ENCODE measurements around the gene KCNQ5.

Gene KCNQ5

GRCh38 chr6:72709431-72709830, 87.6 kb downstream of the KCNQ5 start:
- Histone ChIP-seq H3K79me2 (ENCODE audit: insufficient read depth, low read length) (peaks cover 16% of the 10 kb centered on the region), H3K9me3 (ENCODE audit: low read length) (peaks cover 7% of the 10 kb centered on the region; the same call in 1 of the 2 replicates), H3K9me2 (ENCODE audit: low read depth, low read length) (no peaks in the 10 kb centered on the region), H3F3A (ENCODE audit: insufficient read depth, low read length) (no peaks in the 10 kb centered on the region), H3K27ac (ENCODE audit: low read depth, low read length, poor library complexity, severe bottlenecking) (no peak overlapping the region), H3K4me3 (ENCODE audit: low read depth, low read length, poor library complexity, severe bottlenecking) (no peak overlapping the region), H3K36me3 (ENCODE audit: insufficient read depth, low read length) (peaks cover 10% of the 10 kb centered on the region; the same call in 1 of the 2 replicates), H4K20me1 (ENCODE audit: insufficient read depth, low read length) (no peaks in the 10 kb centered on the region), H3K9ac (ENCODE audit: low read length) (no peak overlapping the region), H3K4me1 (ENCODE audit: insufficient read depth, low read length, severe bottlenecking) (no peaks in the 10 kb centered on the region), H2AFZ (ENCODE audit: low read length) (no peak overlapping the region), H3K27me3 (ENCODE audit: insufficient read depth, low read length) (no peaks in the 10 kb centered on the region), H3K4me2 (ENCODE audit: low read length) (no peak overlapping the region)
- TF ChIP-seq EZH2 (IDR thresholded peaks at IDR 0.05; ENCODE audit: borderline replicate concordance, low read length), result no peak
- no peak for TF ChIP-seq CTCF (IDR thresholded peaks at IDR 0.05; ENCODE audit: low read length)

GRCh38 chr6:72711731-72712130, 89.9 kb downstream of the KCNQ5 start:
- no peak overlapping the region for H3K27ac ChIP-seq (ENCODE audit: low read depth, low read length, poor library complexity, severe bottlenecking)
- TF ChIP-seq CTCF (IDR thresholded peaks at IDR 0.05; ENCODE audit: low read length) (no peak), EZH2 (IDR thresholded peaks at IDR 0.05; ENCODE audit: borderline replicate concordance, low read length) (no peak)
- H3K27me3 ChIP-seq (ENCODE audit: insufficient read depth, low read length), result no peaks in the 10 kb centered on the region

GRCh38 chr6:72712910-72713309, 91.0 kb downstream of the KCNQ5 start:
- Histone ChIP-seq H3K36me3 (ENCODE audit: insufficient read depth, low read length) (peaks cover 14% of the 10 kb centered on the region; the same call in 1 of the 2 replicates), H3F3A (ENCODE audit: insufficient read depth, low read length) (no peaks in the 10 kb centered on the region), H4K20me1 (ENCODE audit: insufficient read depth, low read length) (no peaks in the 10 kb centered on the region), H3K4me3 (ENCODE audit: low read depth, low read length, poor library complexity, severe bottlenecking) (no peak overlapping the region), H3K9ac (ENCODE audit: low read length) (no peak overlapping the region), H3K27me3 (ENCODE audit: insufficient read depth, low read length) (no peaks in the 10 kb centered on the region), H3K9me2 (ENCODE audit: low read depth, low read length) (no peaks in the 10 kb centered on the region), H3K4me1 (ENCODE audit: insufficient read depth, low read length, severe bottlenecking) (no peaks in the 10 kb centered on the region), H3K4me2 (ENCODE audit: low read length) (no peak overlapping the region), H3K9me3 (ENCODE audit: low read length) (peaks cover 4% of the 10 kb centered on the region; the same call in 1 of the 2 replicates), H3K79me2 (ENCODE audit: insufficient read depth, low read length) (peaks cover 11% of the 10 kb centered on the region), H2AFZ (ENCODE audit: low read length) (no peak overlapping the region), H3K27ac (ENCODE audit: low read depth, low read length, poor library complexity, severe bottlenecking) (no peak overlapping the region)
- TF ChIP-seq CTCF (IDR thresholded peaks at IDR 0.05; ENCODE audit: low read length) (no peak), EZH2 (IDR thresholded peaks at IDR 0.05; ENCODE audit: borderline replicate concordance, low read length) (no peak)

More at GRCh38 chr6:72711731-72712130, 89.9 kb downstream of the KCNQ5 start:
- H3K79me2 ChIP-seq (ENCODE audit: insufficient read depth, low read length), result peaks cover 16% of the 10 kb centered on the region
- H3K9me2 ChIP-seq (ENCODE audit: low read depth, low read length), result no peaks in the 10 kb centered on the region
- no peaks in the 10 kb centered on the region for H3F3A ChIP-seq (ENCODE audit: insufficient read depth, low read length)
- no peak overlapping the region for H2AFZ ChIP-seq (ENCODE audit: low read length)
- no peak overlapping the region for H3K4me2 ChIP-seq (ENCODE audit: low read length)
- peaks cover 10% of the 10 kb centered on the region; the same call in 1 of the 2 replicates for H3K36me3 ChIP-seq (ENCODE audit: insufficient read depth, low read length)
- H3K4me1 ChIP-seq (ENCODE audit: insufficient read depth, low read length, severe bottlenecking), result no peaks in the 10 kb centered on the region
- no peak overlapping the region for H3K4me3 ChIP-seq (ENCODE audit: low read depth, low read length, poor library complexity, severe bottlenecking)
- no peak overlapping the region for H3K9ac ChIP-seq (ENCODE audit: low read length)
- peaks cover 7% of the 10 kb centered on the region; the same call in 1 of the 2 replicates for H3K9me3 ChIP-seq (ENCODE audit: low read length)
- no peaks in the 10 kb centered on the region for H4K20me1 ChIP-seq (ENCODE audit: insufficient read depth, low read length)
